ENCODE results near the gene ITGA8.
"Not testable (repeated sequence)": the region's sequence is repeated elsewhere in the genome, so short reads cannot be mapped to it uniquely, and the experiment has no call there.

Gene ITGA8

GRCh38 chr10:15487376-15487775 lies 232.3 kb downstream of the ITGA8 start:
- no peak for DNase-seq

GRCh38 chr10:15486404-15486803 lies 233.3 kb downstream of the ITGA8 start:
- no peak for DNase-seq

DNA sequence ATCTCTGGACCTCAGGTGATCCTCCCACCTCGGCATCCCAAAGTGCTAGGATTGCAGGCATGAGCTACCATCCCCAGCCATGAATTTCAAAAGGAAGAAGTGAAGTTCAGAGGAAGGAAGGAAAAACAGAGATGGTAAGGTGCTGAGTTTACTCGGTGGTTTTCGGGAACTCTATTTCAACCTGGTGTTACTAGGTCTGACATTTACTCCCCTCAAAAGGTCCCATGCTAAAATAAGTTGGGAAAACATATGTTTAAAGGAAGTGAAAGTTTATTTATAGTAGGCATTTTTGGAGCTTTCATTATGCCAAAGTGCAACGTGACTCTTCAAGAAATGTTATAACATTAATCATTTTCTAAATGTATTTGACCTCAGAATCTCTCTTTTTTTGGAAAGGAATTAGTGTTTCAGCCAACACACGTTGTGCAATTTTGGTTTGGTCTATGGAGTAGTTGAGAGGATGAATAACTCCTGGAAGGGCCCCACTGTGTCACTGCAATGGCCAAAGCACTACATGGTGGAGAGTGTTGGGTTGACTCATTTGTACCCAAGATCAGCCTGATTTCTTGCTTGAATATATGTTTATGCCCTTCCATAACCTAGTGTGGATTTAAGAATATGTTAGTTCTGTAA lies 233.9 kb downstream of the ITGA8 start:
- no peak for DNase-seq

- no peak for DNase-seq
Measured at GRCh38 chr10:15485027-15485426, 234.7 kb downstream of the ITGA8 start.

GRCh38 chr10:15484128-15484527 lies 235.6 kb downstream of the ITGA8 start:
- DNase-seq: no peak

- no peak for DNase-seq
Measured at GRCh38 chr10:15483215-15484075, 236.3 kb downstream of the ITGA8 start.

GRCh38 chr10:15482156-15482555 lies 237.6 kb downstream of the ITGA8 start:
- DNase-seq: no peak

GRCh38 chr10:15478950-15479349 lies 240.8 kb downstream of the ITGA8 start:
- no peak for DNase-seq

- no peak for DNase-seq
Measured at GRCh38 chr10:15478429-15478828, 241.3 kb downstream of the ITGA8 start.

GRCh38 chr10:15476337-15476736 lies 243.4 kb downstream of the ITGA8 start:
- DNase-seq: no peak

DNA sequence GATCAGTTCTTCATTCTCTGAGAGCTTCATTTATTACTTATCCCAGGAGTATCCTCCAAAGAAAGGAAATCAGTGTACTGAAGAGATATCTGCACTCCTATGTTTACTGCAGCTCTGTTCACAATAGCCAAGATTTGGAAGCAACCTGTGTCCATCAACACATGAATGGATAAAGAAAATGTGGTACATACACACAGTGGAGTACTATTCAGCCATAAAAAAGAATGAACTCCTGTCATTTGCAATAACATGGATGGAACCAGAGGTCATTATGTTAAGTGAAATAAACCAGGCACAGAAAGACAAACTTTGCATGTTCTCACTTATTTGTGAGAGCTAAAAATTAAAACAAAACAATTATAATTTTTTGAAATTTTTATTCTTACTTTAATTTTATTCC lies 244.3 kb downstream of the ITGA8 start:
- DNase-seq: not testable (repeated sequence)

DNA sequence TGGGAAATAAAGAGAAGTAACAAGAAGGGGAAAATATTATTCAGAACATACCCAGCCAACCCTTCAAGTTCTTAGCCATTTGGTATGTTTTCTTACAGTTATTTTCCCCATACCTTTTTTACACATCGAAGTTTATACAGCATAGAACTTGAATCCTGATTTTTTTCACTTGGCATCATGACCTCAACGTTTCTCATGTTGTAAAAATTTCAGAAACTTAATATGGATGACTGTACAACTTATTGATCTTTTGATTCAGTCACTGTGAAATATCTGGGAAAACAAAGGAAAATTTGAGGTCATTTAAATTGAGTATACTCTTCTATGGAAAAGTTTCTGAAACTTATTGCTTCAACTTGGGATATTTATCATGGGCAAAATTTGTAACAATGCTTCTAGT lies 245.1 kb downstream of the ITGA8 start:
- DNase-seq: no peak

DNA sequence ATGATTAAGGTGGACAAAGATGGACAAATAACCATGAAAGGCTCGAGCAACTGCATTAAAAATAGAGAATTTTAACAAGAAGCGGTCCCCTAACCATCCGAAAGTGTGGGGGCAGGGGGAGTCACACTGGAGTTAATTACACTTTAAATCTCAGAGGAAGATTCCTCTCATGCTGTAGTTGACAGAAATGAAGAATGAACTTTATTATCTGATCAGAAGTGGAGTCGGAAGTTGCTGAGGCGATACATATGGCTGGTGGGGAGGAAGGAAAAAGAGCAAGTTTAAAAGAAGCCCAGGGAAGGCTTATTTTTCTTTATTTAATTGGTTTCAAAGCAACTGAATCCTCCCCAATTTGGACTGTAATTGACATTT lies 246.3 kb downstream of the ITGA8 start:
- no peak for DNase-seq

DNA sequence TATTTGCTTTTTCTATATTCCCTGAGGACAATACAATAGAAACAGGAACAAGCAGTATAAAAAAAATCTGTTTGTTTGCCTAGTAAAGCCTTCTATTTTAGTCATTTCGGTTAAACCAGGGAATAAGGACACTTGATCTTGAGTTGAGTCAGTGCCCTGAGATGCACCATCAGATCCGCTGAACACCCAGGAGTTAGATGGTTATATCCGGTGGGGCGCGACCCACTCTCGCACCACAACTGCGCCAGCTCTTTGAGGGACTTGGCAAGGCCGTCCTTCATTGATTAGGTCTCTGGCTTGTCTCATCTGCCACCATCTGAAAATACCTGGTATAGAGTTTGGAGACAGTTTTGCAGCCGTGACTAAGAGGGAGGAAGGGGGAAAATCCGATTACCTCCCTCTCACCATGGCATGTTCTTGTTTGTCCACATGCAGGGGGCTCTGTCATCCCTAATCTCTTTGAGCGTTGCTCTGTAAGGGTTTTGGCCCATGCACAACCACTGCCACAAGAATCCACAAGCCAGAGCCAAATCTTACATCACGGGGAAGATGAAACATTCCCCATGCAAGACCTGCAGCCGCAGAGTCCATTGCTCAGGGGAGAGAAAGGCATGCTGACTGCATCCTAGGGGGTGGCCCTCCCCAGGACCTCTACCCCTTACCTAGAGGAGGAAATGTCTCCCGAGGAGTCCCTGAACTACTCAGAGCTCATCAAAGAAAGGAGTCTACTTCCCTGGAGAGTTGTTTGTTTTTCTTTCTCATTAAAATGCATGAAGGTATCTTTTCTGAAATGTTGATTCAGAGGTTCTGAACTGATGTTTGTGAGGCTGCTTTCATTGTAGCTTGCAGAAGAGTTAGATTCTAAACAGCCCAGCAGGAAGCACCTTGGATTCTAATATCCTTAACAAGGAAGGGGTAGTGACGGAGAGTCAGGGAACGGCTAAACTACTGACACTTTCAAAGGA lies 247.0 kb downstream of the ITGA8 start:
- no peak for DNase-seq

DNA sequence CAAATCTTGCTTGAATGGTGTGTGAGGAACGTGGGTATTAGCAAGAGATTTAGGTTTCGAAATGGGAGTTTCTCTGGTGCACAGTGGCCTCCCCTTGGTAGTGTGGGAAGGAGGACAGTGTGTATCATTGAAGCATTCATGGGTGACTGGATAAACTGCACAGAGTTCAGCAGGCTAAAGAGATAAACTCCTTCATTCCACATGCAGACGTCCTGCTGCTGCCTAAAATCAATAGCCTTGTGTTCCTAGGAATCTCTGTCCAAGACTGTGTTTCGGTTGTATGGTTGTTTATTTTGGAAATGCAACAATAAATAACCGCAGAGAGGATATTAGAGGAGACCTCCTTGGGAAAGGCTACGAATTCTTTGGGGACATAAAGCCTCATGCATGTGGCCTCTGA lies 247.7 kb downstream of the ITGA8 start:
- DNase-seq: no peak

DNA sequence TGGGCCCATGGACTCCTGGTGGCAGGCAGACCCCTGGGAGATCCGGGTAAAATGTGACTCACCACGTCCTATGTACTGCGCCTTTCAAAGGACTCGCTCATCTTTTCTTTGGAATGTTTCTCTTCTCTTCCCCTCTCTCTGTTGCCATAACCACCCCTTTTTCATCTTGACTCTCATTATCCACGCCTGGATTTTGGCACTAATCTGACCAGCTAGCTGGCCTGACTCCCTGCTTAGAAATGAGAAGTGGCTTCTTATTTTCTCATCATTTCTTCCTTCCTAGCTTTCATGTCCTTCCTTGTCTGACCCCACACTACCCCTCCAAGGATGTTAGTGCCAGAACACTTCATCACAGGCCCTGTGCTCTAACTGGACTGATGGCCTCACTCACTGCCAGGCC lies 250.6 kb downstream of the ITGA8 start:
- no peak for DNase-seq

DNA sequence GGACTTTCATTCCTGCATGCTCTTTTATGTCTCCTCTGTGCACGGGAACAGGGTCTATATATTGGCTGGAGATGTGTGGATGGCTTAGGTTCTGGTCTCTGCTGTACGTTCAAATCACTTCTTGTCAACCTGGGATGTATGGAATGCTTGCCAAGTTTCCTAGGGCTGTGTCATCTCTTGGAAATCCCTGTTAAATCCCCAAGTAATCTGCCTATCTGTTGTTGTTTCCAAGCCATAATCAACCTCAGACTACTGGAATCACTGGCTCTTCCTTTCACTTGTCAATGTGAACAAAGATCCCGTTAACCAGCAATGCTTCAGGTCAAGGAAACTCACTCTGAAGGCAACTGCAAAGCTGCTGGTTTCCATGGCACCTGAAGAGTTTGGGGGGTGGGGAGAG lies 255.3 kb downstream of the ITGA8 start:
- no peak for DNase-seq

Data from DMS79 (cell line).